OCI-LY3 (cell line): ENCODE measurements around the gene JAG2.

Experiments used
- H2AFZ ChIP-seq: fragments of 200-600, 300-600 bp; shearing (Covaris generic); 2 replicates; pipeline ENCODE4 v1.6.0; 2014; ENCODE audit warnings: antibody characterized with exemption, low read depth, low read length
- H3K27ac ChIP-seq: fragments of 200-600, 300-600 bp; sonication (generic); 2 replicates; pipeline ENCODE4 v1.5.1; 2014; ENCODE audit warnings: mild to moderate bottlenecking, low read length, moderate library complexity, mixed read lengths
- H3K27me3 ChIP-seq: fragments of 200-600, 300-600 bp; sonication (generic); 2 replicates; pipeline ENCODE4 v1.6.1; 2014; ENCODE audit warnings: low read depth, low read length, mixed read lengths
- H3K36me3 ChIP-seq: fragments of 200-600, 300-600 bp; sonication (generic); replicated peaks from 2 replicates; pipeline ENCODE3; 2014; ENCODE audit warnings: low read depth, low read length, mixed read lengths
- H3K4me1 ChIP-seq: fragments of 300-600, 200-600 bp; sonication (generic); 2 replicates; pipeline ENCODE4 v1.6.1; 2014; ENCODE audit warnings: low read length, mixed read lengths
- H3K4me2 ChIP-seq: fragments of 200-600, 300-600 bp; sonication (generic); 2 replicates; pipeline ENCODE4 v1.6.1; 2014; ENCODE audit warnings: low read length, mixed read lengths
- H3K4me3 ChIP-seq: fragments of 300-600, 200-600 bp; sonication (generic); 2 replicates; pipeline ENCODE4 v1.5.1; 2014; ENCODE audit warnings: antibody characterized with exemption, mild to moderate bottlenecking, low read length, moderate library complexity
- H3K79me2 ChIP-seq: fragments of 300-600, 200-600 bp; shearing (Covaris generic); 2 replicates; pipeline ENCODE4 v1.6.1; 2014; ENCODE audit warnings: mild to moderate bottlenecking, low read length, mixed read lengths
- H3K9ac ChIP-seq: fragments of 300-600, 200-600 bp; shearing (Covaris generic); 2 replicates; pipeline ENCODE4 v1.6.0; 2014; ENCODE audit warnings: mild to moderate bottlenecking, low read length, moderate library complexity
- H3K9me3 ChIP-seq: fragments of 200-600, 300-600 bp; shearing (Covaris generic); 2 replicates; pipeline ENCODE4 v1.6.1; 2014; ENCODE audit warnings: low read length, mixed read lengths; ENCODE audit not compliant: insufficient read depth
- H4K20me1 ChIP-seq: fragments of 200-600, 300-600 bp; sonication (generic); 2 replicates; pipeline ENCODE4 v1.6.1; 2016; ENCODE audit warnings: low read length, mixed read lengths; ENCODE audit not compliant: insufficient read depth
- CTCF ChIP-seq: fragments of 200-600, 300-600 bp; sonication (generic); IDR thresholded peaks from 2 replicates; pipeline ENCODE4 v1.5.1; 2014; ENCODE audit warnings: antibody characterized with exemption, low read length, low read depth
- EZH2phosphoT487 ChIP-seq: fragments of 200-600 bp; shearing (Covaris generic); IDR thresholded peaks from 2 replicates; pipeline ENCODE4 v1.6.1; 2018; ENCODE audit warnings: antibody characterized with exemption, mixed run types, low read depth

Gene JAG2

GRCh38 chr14:105193916-105194782, 25.6 kb upstream of the JAG2 start:
- no peak overlapping the region for H3K4me3 ChIP-seq
- no peaks in the 10 kb centered on the region for H3K36me3 ChIP-seq
- H4K20me1 ChIP-seq = no peaks in the 10 kb centered on the region
- H3K27me3 ChIP-seq = peaks cover 16% of the 10 kb centered on the region
- no peaks in the 10 kb centered on the region for H3K9me3 ChIP-seq
- no peak overlapping the region for H3K9ac ChIP-seq
- TF ChIP-seq CTCF (no peak), EZH2phosphoT487 (no peak)
- no peaks in the 10 kb centered on the region for H3K79me2 ChIP-seq
- no peak overlapping the region for H2AFZ ChIP-seq
- no peak overlapping the region for H3K27ac ChIP-seq
- peak overlapping the region; percentile 1 for H3K4me2 ChIP-seq
- no peaks in the 10 kb centered on the region for H3K4me1 ChIP-seq

- H3K4me3 ChIP-seq = no peak overlapping the region
- H4K20me1 ChIP-seq = no peaks in the 10 kb centered on the region
- H3K27me3 ChIP-seq = peaks cover 13% of the 10 kb centered on the region
- TF ChIP-seq EZH2phosphoT487 = no peak
- H3K9ac ChIP-seq = no peak overlapping the region
- H3K36me3 ChIP-seq = no peaks in the 10 kb centered on the region
- no peak overlapping the region for H2AFZ ChIP-seq
- no peaks in the 10 kb centered on the region for H3K4me1 ChIP-seq
- peak overlapping the region; percentile 1; the same call in 1 of the 2 replicates for H3K4me2 ChIP-seq
- no peaks in the 10 kb centered on the region for H3K9me3 ChIP-seq
- H3K79me2 ChIP-seq = no peaks in the 10 kb centered on the region
- H3K27ac ChIP-seq = no peak overlapping the region
These were observed 24.5 kb upstream of the JAG2 start for GRCh38 chr14:105192866-105193731.

GRCh38 chr14:105187935-105188524, 19.5 kb upstream of the JAG2 start:
- H3K27me3 ChIP-seq = peaks cover 12% of the 10 kb centered on the region
- no peak overlapping the region for H3K4me2 ChIP-seq
- H3K9ac ChIP-seq = no peak overlapping the region
- no peaks in the 10 kb centered on the region for H3K79me2 ChIP-seq
- no peaks in the 10 kb centered on the region for H3K36me3 ChIP-seq
- H3K27ac ChIP-seq = no peak overlapping the region
- no peaks in the 10 kb centered on the region for H3K9me3 ChIP-seq
- H2AFZ ChIP-seq = no peak overlapping the region
- TF ChIP-seq EZH2phosphoT487 (no peak), CTCF (no peak)
- no peaks in the 10 kb centered on the region for H4K20me1 ChIP-seq
- H3K4me3 ChIP-seq = no peak overlapping the region
- no peaks in the 10 kb centered on the region for H3K4me1 ChIP-seq

- H3K79me2 ChIP-seq = no peaks in the 10 kb centered on the region
- no peak overlapping the region for H3K27ac ChIP-seq
- no peaks in the 10 kb centered on the region for H4K20me1 ChIP-seq
- H3K9ac ChIP-seq = no peak overlapping the region
- H3K4me3 ChIP-seq = no peak overlapping the region
- no peak overlapping the region for H3K4me2 ChIP-seq
- no peaks in the 10 kb centered on the region for H3K9me3 ChIP-seq
- no peaks in the 10 kb centered on the region for H3K4me1 ChIP-seq
- TF ChIP-seq EZH2phosphoT487 (no peak), CTCF (no peak)
- H2AFZ ChIP-seq = no peak overlapping the region
- no peaks in the 10 kb centered on the region for H3K36me3 ChIP-seq
- H3K27me3 ChIP-seq = peaks cover 12% of the 10 kb centered on the region
These were observed 18.5 kb upstream of the JAG2 start for GRCh38 chr14:105187116-105187515.
